GM21825 (cell line): Measurements from ENCODE around the gene NKX1-1.

Source experiments
- ATAC-seq: cut with Tn5 transposase; IDR thresholded peaks from one replicate; pipeline ENCODE4 v1.9.1; 2021; ENCODE audit warnings: mild to moderate bottlenecking, moderate library complexity; ENCODE audit not compliant: unreplicated experiment

The NKX1-1 gene

GRCh38 chr4:1362046-1362445, 44.2 kb downstream of the NKX1-1 start:
- ATAC-seq, result no peak

- ATAC-seq, result no peak
Observed at GRCh38 chr4:1361431-1361830, 44.8 kb downstream of the NKX1-1 start.

- no peak for ATAC-seq
Observed at GRCh38 chr4:1360423-1361283, 45.6 kb downstream of the NKX1-1 start.

- ATAC-seq, result no peak
Observed at GRCh38 chr4:1359976-1360375, 46.3 kb downstream of the NKX1-1 start.

- ATAC-seq, result no peak
Observed at GRCh38 chr4:1359144-1359501, 47.1 kb downstream of the NKX1-1 start.

GRCh38 chr4:1358421-1359143, 47.7 kb downstream of the NKX1-1 start:
- no peak for ATAC-seq

GRCh38 chr4:1357356-1358248, 48.6 kb downstream of the NKX1-1 start:
- no peak for ATAC-seq

- no peak for ATAC-seq
Observed at GRCh38 chr4:1356181-1356998, 49.9 kb downstream of the NKX1-1 start.

GRCh38 chr4:1355378-1355777, 50.9 kb downstream of the NKX1-1 start:
- ATAC-seq, result no peak

- no peak for ATAC-seq
Observed at GRCh38 chr4:1354983-1355275, 51.3 kb downstream of the NKX1-1 start.

- ATAC-seq, result no peak
Observed at GRCh38 chr4:1354136-1354982, 51.9 kb downstream of the NKX1-1 start.

GRCh38 chr4:1353186-1354055, 52.8 kb downstream of the NKX1-1 start:
- no peak for ATAC-seq
